MV-4-11 (cell line): ENCODE results near the gene SPART.
"Not testable (repeated sequence)": the region's sequence is repeated elsewhere in the genome, so short reads cannot be mapped to it uniquely, and the experiment has no call there.

ENCODE experiments used
- DNase-seq: peaks from one replicate; lab custom pipeline; 2025; lab: John Stamatoyannopoulos, UW

Gene SPART

DNA sequence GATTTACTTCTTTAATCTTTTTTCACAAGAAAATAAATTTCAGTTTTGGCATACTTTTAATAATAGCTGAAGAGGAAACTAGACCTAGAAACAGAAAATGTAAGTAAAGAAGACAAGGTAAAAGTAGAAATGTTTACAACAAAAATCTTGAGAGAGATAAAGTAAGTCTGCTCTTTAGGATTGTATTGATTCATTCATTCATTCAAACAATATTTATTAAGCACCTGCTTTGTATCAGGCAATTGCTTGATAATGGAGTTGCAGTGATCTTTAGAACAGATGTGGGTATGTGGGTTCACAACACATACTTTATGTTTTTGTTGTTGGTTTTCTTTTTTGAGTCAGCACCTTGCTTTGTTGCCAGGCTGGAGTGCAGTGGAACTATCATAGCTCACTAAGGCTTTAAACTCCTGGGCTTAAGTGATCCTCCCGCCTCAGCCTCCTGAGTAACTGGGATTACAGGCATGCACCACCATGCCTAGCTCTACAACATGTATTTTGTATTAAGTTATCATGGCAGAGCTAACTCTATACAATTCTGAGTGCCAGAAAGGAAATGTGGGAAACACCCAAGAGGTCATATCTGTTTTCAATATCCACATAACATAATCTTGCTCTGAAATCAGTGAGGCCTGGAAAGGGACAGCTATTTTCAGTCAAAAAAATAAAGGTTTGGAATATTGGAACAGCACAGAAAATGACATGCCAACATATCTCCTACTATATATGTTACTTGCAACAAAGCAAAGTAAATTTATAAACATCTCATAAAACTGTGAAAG lies 8.8 kb upstream of the SPART start:
- DNase-seq: no peak

DNA sequence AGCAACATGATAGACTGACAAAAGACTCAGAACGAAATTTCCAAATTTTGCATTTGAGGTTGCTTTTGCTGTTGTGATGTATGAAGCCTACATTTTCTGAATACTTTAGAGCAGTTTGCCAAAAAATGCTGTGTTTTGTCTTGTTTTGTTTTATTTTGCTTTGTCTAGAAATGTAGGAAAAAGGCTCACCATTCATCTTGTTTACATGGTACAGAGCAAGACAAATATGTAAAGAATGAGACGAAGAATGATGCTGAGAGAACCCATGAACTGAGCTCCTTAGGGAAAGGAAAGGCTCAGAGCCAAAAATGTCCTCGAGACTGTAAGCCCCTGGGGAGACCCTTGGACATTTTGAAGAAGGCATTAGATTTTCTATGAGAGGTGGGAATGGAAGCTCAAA lies 6.8 kb upstream of the SPART start:
- DNase-seq: no peak

DNA sequence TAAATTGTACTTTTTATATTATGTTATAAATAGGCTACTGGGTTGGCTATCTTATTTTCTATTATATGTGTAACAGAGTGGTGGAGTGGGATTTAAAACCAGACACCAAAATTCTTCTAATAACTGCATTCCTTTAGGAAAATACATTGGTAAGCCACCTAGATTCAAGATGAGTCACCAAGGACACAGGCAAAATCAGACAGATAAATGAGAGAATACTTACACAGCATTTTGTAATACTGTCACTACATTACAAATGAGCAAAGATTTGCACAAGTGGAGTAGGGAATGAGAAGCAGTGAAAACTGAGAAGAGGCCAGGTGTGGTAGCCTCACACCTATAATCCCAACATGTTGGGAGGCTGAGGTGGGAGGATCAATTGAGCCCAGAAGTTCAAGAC lies 6.2 kb upstream of the SPART start:
- DNase-seq: no peak

DNA sequence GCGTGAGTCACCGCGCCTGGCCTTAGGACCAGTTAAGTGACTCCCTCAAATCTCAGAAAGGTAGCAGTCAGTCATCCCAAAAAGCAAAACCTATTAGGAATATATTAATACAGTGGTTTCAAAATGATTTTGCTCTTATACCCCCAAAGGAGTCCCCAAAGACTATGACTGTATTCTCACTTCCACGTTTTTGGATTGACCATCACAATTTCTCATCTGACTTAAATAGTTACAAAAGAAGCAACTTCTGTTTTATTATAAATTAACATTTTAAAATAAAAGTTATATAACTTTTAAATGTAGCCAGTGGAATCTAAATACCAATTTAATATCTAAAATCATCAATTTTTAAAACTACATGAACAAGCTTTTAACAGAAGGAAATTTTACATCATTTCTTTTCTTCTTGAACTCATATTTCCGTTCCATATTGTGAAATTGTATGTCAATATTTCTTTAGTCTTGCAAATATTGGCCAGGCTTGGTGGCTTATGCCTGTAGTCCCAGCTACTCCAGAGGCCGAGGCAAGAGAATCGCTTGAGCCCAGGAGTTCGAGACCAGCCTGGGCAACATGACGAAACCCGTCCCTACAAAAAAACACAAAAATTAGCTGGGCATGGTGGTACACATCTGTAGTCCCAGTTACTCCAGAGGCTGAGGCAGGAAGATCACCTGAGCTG lies 1.5 kb upstream of the SPART start:
- DNase-seq: peak; percentile 68

DNA sequence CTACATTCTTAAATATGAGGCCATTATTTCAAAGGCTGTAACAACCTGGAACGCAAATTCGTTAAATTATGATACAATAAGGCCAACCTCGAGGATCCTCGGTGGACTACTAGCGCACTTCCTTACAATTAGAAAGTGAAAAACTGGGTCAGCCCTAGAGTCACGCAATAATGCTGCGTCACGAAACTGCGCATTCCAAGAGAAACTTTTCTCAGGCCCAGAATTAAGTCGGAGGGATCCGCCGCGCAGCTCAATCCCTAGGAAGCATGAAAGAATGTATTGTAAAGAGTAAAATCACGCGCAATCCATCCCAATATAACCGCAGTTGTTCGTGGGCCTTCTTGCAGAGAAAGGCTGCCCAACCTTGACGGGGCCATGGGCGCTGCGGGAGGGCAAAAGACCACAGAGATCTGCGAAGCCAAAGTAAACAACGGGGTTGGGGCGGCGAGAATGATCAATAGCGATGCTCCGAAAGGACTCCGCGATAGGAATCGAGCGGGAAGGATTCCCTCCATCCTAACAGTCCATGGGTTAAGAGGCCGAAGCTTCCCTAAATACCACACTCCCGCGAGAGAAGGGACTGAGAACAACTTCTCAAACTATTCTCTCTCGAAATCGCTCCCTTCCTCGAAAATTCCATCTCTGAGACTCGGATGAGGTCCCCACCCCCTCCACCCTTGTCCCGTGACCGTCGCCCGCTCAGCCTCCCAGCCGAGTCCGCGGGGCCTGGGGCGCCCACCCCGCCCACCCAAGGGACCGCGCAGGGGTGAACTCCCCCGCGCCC lies 564 bp downstream of the SPART start:
- DNase-seq: peak; percentile 77

DNA sequence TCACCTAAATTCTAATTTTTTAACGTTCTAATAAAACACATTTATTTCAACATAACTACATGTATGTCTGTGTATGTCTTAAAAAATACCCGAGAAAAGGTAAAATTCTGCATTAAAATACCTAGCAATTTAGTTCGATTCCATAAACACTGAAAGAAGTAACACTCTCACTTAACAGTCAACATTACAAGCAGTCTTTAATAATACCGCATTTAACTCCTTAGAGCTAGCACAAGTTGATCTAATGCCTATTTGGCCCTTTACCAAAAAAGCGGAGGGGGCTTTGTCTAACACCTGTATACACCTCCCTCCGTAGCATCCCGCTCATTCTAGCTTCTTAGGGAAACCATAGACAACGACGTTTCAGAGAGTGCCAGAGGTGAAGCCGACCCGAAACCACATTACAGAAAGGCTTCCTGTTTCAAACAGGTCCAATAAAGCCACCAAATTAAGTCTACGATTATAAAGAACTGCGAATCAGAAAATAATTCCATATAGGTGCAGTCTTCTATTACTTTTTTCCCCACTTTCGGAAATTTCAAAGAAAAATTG lies 1.2 kb downstream of the SPART start:
- DNase-seq: peak; percentile 41

DNA sequence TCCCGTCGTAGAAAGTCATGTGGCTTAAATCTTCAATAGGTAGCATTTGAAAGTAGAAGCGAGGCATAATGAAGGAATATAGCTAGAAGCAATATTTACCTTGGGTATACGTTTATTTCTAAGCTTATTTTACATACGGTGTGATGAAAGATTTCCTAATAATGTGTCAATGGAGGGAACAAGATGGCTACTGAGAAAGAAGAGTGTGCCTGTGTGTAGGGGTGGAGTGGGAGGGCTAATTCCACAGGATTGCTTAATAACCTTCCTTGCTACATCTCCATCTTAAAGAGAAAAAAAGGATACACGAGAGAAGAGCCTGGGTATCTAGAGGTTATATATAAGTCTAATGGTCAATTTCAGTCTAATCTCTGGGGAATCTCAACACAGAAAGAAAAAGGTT lies 2.0 kb downstream of the SPART start:
- peak; percentile 74 for DNase-seq

DNA sequence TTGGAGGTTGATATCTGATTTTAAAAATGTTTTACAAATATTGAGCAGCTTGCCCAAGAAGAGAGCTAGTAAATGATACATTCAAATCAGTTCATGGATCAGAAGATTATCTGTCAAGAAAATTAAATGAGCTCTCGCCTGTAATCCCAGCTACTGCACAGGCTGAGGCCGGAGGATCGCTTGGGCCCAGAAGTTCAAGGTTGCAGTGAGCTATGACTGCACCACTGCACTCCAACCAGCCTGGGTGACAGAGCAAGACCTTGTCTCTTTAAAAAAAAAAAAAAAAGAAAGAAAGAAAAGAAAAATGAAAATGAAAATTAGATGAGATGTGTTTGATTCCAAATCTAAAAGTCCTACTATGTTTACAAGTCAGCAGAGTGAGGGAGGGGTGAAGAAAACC lies 2.4 kb downstream of the SPART start:
- no peak for DNase-seq

DNA sequence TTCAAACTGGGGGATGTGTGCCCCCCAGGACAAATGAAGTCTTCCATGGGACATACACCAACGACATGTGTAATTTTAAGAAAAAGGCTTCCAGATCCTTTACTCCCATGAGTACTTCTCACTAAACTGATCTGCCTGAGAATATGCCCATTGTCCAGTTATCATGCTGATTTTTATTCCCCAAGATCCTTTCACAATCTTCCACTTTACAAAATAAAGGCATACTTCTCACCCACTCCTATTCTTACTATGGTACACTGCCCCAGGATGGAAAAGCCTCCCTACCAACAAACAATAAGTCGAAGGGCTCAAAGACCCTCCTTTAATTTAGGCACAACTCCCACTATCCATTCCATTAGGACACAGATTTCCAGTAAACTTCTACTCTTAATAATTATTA lies 3.5 kb downstream of the SPART start:
- no peak for DNase-seq

DNA sequence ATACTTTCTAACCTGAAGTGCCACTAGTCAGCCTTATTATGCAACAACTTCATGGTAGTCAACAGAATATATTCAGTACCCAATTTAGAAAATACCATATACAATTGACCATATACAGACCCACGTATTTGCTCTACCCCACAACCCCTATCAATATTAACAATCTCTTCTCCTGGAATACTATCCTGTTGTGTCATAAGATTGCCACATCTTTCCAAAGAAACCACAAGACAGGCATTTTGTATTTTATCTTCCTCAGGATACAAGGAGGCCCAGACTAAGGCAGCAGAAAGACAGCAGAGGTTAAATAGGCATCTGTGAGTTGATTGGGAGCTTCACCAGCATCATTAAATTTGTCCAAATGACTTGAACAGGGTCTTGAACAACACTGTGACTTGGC lies 4.5 kb downstream of the SPART start:
- DNase-seq: no peak

DNA sequence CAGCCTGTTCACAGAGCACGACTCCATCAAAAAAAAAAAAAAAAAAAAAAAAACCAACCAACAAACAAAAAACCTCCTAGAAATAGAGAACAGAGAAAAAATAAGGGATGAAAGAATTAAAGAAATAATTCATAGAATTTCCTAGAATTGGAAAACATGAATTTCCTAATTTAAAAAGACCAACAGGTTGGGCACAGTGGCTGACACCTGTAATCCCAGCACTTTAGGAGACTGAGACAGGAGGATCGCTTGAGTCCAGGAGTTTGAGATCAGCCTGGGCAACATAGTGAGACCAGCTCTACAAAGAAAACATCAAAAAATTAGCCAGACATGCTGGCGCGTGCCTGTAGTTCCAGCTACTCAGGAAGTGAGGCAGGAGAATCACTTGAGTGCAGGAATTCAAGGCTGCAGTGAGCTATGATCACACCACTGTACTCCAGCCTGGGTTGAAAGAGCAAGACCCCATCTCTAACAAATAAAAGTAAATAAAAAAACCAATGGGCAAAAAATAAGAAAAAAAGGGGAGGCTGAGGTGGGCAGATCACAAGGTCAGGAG lies 6.5 kb downstream of the SPART start:
- DNase-seq: no peak

DNA sequence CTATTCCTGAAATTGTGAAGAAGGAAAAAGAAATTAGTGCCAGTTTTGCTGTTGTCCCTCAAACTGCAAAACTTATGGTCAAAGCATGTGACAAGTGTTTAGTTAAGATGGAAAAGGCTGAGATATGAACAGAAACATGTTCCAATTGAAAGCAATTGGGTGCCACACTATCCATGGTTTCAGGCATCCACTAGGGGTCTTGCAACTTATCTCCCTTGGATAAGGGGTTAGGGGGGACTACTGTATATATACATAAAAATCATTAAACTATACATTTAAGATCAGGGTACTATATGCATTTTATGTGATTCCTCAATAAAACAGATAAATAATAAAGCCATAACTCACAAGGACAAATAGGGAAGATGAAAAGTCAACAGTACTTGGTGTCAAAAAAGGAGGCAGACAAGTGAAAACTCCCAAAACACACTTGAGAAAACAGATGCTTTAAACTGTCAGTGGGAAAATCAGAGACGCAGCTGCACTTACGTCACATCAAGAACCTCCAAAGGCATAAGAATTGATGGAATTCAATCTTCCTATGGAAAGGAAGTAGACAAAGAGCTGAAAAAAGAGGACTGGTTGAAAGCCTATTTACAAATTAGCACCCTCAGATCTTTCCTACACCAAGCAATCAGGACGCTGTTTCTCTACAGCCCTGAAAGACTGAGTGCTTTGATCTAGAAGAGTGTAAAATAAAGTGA lies 8.1 kb downstream of the SPART start:
- no peak for DNase-seq

DNA sequence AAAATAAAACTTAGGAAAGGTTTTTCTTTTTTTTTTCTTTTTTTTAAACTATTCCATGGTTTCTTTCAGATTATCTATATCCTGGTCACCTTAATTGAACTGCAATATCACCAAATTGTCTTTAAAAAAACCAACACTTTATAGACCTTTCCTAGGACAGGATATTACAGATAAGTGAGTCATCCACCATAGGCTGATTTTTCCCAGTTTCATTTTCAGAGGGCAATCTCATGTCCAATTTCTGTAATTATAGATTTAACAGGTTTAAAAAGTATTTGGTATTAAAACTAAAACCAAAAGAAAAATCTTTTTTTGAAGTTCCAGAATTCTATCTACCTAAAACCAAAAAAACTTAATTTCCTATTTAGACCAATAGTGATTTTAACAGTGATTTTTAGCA lies 13.2 kb downstream of the SPART start:
- peak; percentile 9 for DNase-seq

DNA sequence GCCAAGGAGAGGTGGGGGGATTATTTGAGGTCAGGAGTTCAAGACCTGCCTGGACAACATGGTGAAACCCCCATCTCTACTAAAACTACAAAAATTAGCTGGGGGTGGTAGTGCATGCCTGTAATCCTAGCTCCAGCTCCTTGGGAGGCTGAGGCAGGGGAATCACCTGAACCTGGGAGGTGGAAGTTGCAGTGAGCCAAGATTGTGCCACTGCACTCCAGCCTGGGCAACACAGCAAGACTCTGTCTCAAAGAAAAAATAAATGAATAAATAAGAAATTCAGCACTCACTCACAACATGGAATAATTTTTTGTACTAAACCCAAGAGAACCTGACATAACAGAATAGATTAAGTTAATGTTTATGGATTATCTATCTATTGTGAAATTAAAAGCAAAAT lies 13.9 kb downstream of the SPART start:
- not testable (repeated sequence) for DNase-seq

DNA sequence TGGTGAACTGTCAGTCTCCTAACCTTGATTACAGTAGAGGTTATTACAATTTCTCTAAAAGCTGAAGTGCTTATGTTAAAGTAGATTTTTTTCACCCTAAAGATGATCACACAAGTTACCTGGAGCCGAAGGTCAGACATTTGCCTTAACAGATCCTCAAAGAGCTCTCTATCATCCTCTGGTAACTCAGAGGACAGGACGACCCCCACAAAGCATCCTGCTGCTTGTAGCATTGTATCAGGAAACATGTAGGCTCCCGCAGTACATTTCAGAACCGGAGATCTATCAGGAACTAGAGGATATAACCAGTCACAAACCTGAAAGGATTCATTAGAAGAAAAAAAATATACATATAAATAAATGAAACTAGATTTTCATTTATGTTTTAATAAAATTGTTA lies 14.9 kb downstream of the SPART start:
- DNase-seq: no peak

DNA sequence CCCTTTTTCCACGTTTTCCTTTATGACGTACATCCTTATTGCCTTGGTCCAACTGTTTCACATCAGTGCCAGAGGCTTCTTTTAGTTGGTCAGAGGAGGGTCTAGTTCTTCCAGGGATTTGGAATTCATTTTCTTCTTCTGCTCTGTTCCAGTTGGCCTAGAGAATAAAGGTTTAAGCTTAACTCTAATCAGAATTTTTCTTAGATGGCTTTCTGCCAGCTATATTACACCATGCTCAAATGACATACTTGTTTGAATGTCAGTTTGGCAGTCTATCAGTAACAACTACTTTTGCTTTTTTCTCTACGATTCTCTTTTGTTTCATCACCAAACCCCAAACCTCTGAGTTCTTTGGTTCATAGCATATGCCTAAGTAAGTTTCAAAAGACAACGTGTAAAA lies 16.8 kb downstream of the SPART start:
- no peak for DNase-seq

DNA sequence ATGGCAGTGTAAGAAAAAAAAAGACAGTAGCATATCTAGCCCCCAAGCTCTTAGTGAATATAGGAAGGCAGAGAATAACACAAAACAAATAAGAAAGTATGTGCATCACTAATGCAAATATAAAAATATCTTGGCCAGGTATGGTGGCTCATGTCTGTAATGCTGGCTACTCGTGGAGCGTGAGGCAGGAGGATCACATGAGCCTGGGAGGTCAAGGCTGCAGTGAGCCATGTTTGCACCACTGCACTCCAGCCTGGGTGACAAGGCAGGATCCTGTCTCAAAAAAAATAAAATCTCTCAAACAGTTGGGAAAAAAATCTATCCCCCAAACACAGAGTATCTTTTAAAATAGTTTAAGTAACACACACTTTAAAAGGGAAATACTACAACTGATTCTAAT lies 17.4 kb downstream of the SPART start:
- DNase-seq: no peak

DNA sequence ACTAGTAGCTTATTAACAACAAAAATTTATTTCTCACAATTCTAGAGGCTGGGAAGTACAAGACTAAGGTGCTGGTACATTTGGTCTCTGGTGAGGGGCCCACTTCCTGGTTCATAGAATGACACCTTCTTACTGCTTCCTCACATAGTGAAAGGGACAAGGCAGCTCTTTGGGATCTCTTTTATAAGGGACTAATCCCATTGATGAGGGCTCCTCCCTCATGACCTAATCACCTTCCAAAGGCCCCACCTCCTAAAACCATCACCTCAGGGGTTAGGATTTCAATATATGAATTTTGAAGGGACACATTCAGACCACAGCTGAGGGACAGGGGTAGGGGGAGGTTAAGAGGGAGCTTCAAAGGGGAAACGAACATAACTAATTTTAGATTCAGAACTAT lies 20.3 kb downstream of the SPART start:
- no peak for DNase-seq

DNA sequence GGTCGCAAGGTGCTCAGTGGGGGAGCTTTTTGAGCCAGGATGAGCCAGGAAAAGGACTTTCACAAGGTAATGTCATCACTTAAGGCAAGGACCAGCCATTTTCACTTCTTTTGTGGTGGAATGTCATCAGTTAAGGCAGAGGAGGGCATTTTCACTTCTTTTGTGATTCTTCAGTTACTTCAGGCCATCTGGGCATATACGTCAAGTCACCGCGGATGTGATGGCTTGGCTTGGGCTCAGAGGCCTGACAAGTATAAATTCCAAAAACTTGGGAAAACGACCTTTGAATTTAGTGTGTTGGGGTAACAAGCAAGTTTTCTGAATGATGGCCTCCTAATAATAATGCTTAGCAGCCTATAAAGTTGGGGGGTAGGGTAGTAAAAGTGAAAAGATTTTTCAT lies 21.3 kb downstream of the SPART start:
- DNase-seq: not testable (repeated sequence)

DNA sequence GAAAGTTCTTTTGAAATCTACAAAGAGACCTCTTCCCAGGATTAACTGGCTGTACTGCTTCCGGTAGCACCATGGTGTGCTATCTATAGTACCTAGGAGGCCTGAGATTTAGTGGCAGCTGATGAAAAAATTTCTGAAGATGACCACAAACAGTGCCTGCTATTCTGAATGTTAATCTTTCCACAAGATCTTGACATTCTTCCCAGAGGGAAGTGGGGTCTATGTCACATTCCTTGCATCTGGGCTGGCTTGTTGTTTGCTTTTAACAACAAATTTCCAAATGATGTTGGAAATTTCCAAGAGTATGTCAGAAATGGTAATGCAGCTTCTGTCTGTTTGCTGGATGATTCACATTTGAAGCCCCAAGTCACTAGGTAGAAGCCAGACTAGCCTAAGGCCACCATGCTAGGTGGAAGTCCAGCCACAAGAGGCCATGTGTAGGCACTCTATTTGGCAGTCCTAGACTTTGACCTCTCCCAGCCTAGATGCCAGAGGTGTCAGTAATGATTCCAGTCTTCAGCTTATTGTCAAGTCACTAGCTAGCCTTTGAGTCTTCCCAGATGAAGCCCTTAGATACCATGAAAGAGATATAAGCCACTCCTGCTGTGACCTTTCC lies 22.1 kb downstream of the SPART start:
- DNase-seq: no peak

DNA sequence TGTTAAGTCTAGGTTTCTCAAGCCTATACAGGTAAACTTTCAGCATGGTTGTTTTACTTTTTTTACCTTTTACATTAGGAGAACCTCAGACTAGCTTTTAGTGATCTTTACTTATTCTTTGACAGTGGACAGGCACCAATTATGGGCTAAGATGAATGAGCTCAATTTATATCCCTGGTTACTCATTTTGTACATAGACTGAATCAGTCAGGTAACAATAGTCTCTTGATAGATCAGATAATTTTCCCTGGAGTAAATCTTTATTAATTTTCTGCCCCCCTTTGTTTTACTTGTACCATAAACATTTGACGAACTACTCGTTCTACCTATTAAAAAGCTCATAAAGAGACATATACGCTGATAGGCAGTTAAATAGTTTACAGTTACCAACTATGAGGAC lies 22.8 kb downstream of the SPART start:
- DNase-seq: no peak
